BLaER1 treated with 17β-estradiol and CSF1 and Interleukin-3, amounts not matched to agents 10 nM and 100 nM (cell line): ENCODE data around the gene PTPN23.

ENCODE experiments used
- H3K27ac ChIP-seq, 11 experiments: shearing (Covaris generic); formaldehyde crosslinking; 2 replicates each; pipeline ENCODE4 v1.8.1; 2022
- H3K27me3 ChIP-seq, 11 experiments: shearing (Covaris generic); formaldehyde crosslinking; 2 replicates each; pipeline ENCODE4 v1.8.1; 2022
- H3K36me3 ChIP-seq, 11 experiments: shearing (Covaris generic); formaldehyde crosslinking; 2 replicates each; pipeline ENCODE4 v1.8.1; 2022
- H3K4me1 ChIP-seq, 10 experiments: shearing (Covaris generic); formaldehyde crosslinking; 2 replicates each; pipeline ENCODE4 v1.8.1; 2022
- H3K4me2 ChIP-seq, 11 experiments: shearing (Covaris generic); formaldehyde crosslinking; 2 replicates each; pipeline ENCODE4 v1.8.1; 2022
- H3K4me3 ChIP-seq, 10 experiments: shearing (Covaris generic); formaldehyde crosslinking; 2 replicates each; pipeline ENCODE4 v1.8.1; 2022
- H3K9ac ChIP-seq, 11 experiments: shearing (Covaris generic); formaldehyde crosslinking; 2 replicates each; pipeline ENCODE4 v1.8.1; 2022
- H3K9me3 ChIP-seq, 11 experiments: shearing (Covaris generic); formaldehyde crosslinking; replicated peaks in 1 of 11; 2 replicates each; pipeline ENCODE4 v1.8.1; 2022
- H4K20me1 ChIP-seq, 11 experiments: shearing (Covaris generic); formaldehyde crosslinking; 2 replicates each; pipeline ENCODE4 v1.8.1; 2022
- Cebpa-rat ChIP-seq, 11 experiments: shearing (Covaris generic); IDR thresholded peaks; 2 replicates each; pipeline ENCODE4 v1.8.1; 2022

The PTPN23 gene

DNA sequence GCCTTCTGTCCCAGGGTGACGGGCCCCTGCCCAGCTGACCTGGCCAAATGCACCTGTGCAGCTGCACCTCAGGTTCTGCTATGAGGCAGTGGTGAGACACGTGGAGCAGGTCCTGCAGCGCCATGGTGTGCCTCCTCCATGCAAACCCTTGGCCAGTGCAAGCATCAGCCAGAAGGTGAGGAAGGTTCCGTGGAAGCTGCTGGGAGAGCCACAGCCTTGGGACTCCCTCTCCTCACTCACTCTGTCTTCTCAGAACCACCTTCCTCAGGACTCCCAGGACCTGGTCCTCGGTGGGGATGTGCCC, 31.6 kb downstream of the PTPN23 start:
- H3K27me3 ChIP-seq, result no peaks in the 10 kb centered on the region
- H3K27ac ChIP-seq, result no peak overlapping the region
- no peaks in the 10 kb centered on the region for H3K9me3 ChIP-seq
- peaks cover 72 to 94% (median 79%) of the 10 kb centered on the region in 11 experiments for H3K36me3 ChIP-seq
- no peak overlapping the region for H3K4me3 ChIP-seq
- no peak overlapping the region for H3K4me2 ChIP-seq
- TF ChIP-seq Cebpa-rat (IDR thresholded peaks at IDR 0.05), result no peak
- H3K4me1 ChIP-seq, result peaks cover 17 to 46% (median 44%) of the 10 kb centered on the region in 10 experiments
- peaks cover 40 to 93% (median 81%) of the 10 kb centered on the region in 11 experiments; a peak in 21 of 22 replicates for H4K20me1 ChIP-seq
- no peak overlapping the region for H3K9ac ChIP-seq

DNA sequence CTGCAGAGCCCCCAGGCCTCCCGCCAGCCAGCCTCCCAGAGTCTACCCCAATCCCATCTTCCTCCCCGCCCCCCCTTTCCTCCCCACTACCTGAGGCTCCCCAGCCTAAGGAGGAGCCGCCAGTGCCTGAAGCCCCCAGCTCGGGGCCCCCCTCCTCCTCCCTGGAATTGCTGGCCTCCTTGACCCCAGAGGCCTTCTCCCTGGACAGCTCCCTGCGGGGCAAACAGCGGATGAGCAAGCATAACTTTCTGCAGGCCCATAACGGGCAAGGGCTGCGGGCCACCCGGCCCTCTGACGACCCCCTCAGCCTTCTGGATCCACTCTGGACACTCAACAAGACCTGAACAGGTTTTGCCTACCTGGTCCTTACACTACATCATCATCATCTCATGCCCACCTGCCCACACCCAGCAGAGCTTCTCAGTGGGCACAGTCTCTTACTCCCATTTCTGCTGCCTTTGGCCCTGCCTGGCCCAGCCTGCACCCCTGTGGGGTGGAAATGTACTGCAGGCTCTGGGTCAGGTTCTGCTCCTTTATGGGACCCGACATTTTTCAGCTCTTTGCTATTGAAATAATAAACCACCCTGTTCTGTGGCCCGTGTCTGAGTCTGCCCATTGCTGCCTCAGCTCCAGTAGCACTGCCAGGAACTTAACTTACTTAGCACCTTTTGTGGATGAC, 32.2 kb downstream of the PTPN23 start:
- Histone ChIP-seq H4K20me1 (peaks cover 40 to 90% (median 76%) of the 10 kb centered on the region in 11 experiments; a peak in 21 of 22 replicates), H3K4me2 (peak overlapping the region in 4 of 11 experiments; percentile 79 to 93 (median 89); a peak in 1 of 22 replicates), H3K27me3 (no peaks in the 10 kb centered on the region), H3K9me3 (no peaks in the 10 kb centered on the region), H3K27ac (no peak overlapping the region), H3K9ac (0 out of 22 replicates have a peak overlapping the region, but pooled peaks of 1 of the 11 experiments have one; percentile 11), H3K4me1 (peaks cover 17 to 49% (median 46%) of the 10 kb centered on the region in 10 experiments), H3K4me3 (no peak overlapping the region), H3K36me3 (peaks cover 67 to 90% (median 74%) of the 10 kb centered on the region in 11 experiments)
- no peak for TF ChIP-seq Cebpa-rat (IDR thresholded peaks at IDR 0.05)

DNA sequence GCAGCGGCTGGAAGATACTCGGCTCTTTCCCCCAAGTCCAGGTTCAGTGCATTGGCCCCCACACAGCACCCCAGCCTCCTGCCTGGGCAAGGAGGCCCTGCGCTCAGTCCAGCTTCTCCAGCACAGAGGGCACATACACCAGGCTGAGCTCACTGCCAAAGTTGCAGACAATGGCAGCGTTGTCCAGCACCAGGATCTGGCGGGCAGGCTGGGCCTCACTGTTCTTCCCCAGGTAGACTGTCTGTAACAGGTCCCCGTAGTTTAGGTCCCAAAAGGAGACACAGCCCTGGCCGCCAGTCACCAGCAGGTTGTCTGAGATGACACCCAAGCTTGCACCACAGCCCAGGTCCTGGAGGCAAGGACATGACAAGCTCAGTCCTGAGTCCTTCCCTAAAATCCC, 32.9 kb downstream of the PTPN23 start:
- no peak for TF ChIP-seq Cebpa-rat (IDR thresholded peaks at IDR 0.05)
- peaks cover 40 to 82% (median 70%) of the 10 kb centered on the region in 11 experiments; a peak in 21 of 22 replicates for H4K20me1 ChIP-seq
- no peaks in the 10 kb centered on the region for H3K9me3 ChIP-seq
- H3K4me1 ChIP-seq, result peaks cover 17 to 51% (median 47%) of the 10 kb centered on the region in 10 experiments
- no peaks in the 10 kb centered on the region for H3K27me3 ChIP-seq
- no peak overlapping the region for H3K4me3 ChIP-seq
- peak overlapping the region in 2 of 11 experiments; percentile 55 to 62; a peak in 3 of 22 replicates for H3K27ac ChIP-seq
- H3K9ac ChIP-seq, result peak overlapping the region in 5 of 11 experiments; percentile 14 to 47 (median 22); a peak in 6 of 22 replicates
- peaks cover 61 to 89% (median 73%) of the 10 kb centered on the region in 11 experiments for H3K36me3 ChIP-seq
- H3K4me2 ChIP-seq, result peak overlapping the region in 10 of 11 experiments; percentile 40 to 93 (median 75); a peak in 18 of 22 replicates

DNA sequence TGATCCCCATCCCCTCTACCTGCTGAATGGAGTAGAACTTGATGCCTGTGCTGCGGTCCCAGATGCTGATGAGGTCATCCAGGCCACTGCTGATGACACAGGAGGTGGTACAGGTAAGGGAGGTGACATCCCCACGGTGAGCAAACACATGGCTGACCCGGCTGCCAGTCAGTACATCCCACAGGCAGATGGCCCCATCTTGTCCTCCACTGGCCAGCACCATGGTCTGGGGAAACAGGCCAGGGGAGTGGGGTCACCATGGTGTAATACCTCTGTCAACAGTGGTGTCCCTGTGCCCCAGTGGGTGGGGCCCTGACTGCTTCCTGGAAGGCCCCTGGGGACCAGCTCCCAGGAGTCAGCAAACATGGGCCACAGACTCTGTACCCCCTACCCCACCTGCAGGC, 33.3 kb downstream of the PTPN23 start:
- H3K4me2 ChIP-seq, result peak overlapping the region in 10 of 11 experiments; percentile 40 to 93 (median 75); a peak in 19 of 22 replicates
- H3K36me3 ChIP-seq, result peaks cover 61 to 89% (median 73%) of the 10 kb centered on the region in 11 experiments
- H3K27me3 ChIP-seq, result no peaks in the 10 kb centered on the region
- H3K4me3 ChIP-seq, result peak overlapping the region in 3 of 10 experiments; percentile 12 to 21 (median 16); a peak in 1 of 20 replicates
- H4K20me1 ChIP-seq, result peaks cover 40 to 80% (median 67%) of the 10 kb centered on the region in 11 experiments; a peak in 21 of 22 replicates
- H3K4me1 ChIP-seq, result peaks cover 17 to 53% (median 47%) of the 10 kb centered on the region in 10 experiments
- no peaks in the 10 kb centered on the region for H3K9me3 ChIP-seq
- H3K27ac ChIP-seq, result peak overlapping the region in 7 of 11 experiments; percentile 7 to 62 (median 31); a peak in 9 of 22 replicates
- no peak for TF ChIP-seq Cebpa-rat (IDR thresholded peaks at IDR 0.05)
- H3K9ac ChIP-seq, result peak overlapping the region in 9 of 11 experiments; percentile 14 to 56 (median 31); a peak in 14 of 22 replicates

DNA sequence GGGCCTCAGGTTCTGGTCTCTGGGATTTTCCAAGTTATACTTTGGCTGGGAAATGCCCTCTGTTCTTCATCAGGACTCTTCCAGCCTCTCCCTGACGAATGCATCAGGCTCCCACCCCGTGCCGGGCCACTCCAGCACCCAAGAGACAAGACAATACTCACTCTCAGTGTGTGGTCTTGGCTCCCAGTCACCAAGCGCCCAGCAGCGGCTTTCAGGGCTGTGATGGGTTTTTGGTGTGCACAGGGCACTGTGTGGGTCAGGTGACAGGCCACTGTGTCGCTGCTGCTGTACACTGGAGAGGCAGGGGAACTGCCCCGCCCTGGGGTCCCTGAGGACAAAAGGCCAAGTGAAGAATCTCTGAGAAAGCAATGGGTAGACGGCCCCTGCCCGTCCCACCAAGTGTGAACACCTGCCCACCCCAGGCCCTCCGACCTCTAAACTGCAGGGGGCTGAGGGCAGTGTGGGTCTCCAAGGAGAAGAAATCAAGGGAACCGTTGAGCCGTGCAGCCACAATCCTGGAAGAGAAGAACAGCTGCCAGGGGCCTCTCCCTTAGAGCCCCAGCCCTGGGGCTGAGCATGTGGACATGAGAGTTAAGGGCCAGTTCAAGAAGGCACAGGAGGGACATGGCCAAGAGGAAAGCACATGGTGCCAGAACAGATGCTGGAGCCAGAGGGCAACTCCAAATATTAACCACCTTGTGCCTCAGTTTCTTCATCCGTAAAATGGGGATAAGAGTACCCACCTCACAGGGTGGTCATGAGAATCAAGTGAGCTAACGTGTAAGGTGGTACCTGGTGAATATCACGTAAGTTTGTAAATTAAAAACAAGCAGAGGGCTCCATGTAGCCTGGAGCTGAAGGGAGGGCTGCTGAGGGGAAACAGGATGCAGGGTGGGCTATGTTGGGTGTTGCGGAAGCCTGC, 34.1 kb downstream of the PTPN23 start:
- H3K9me3 ChIP-seq, result no peaks in the 10 kb centered on the region
- peak overlapping the region in 9 of 11 experiments; percentile 14 to 56 (median 31); a peak in 15 of 22 replicates for H3K9ac ChIP-seq
- peaks cover 61 to 89% (median 73%) of the 10 kb centered on the region in 11 experiments for H3K36me3 ChIP-seq
- H3K4me2 ChIP-seq, result peak overlapping the region; percentile 27 to 93 (median 71); a peak in 20 of 22 replicates
- peak overlapping the region in 8 of 11 experiments; percentile 7 to 62 (median 28); a peak in 10 of 22 replicates for H3K27ac ChIP-seq
- peaks cover 40 to 80% (median 66%) of the 10 kb centered on the region in 11 experiments; a peak in 21 of 22 replicates for H4K20me1 ChIP-seq
- no peaks in the 10 kb centered on the region for H3K27me3 ChIP-seq
- TF ChIP-seq Cebpa-rat (IDR thresholded peaks at IDR 0.05), result no peak
- H3K4me3 ChIP-seq, result peak overlapping the region in 2 of 10 experiments; percentile 12 to 16; a peak in 1 of 20 replicates
- H3K4me1 ChIP-seq, result peaks cover 17 to 53% (median 47%) of the 10 kb centered on the region in 10 experiments

DNA sequence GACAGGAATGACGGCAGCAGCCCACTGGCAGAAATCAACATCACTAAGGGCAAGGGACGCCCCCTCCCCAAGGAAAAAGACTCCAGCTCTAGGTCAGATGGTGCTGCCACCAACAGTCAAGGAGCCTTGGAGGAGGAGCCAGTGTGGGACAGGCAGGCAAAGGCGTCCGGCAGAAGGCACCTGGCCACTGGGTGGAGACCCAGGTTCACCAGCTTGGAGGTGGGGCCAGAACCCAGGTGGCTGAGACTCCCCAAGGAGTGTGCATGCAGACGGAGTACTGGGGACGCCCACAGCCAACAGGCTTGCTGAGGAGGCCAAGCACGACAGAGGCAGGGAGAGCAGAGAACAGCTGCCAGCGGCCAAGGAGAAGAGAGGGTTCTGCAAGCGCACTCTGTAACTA, 35.2 kb downstream of the PTPN23 start:
- no peak overlapping the region; a peak in 1 of 20 replicates for H3K4me3 ChIP-seq
- H3K27ac ChIP-seq, result peak overlapping the region in 7 of 11 experiments; percentile 17 to 62 (median 31); a peak in 9 of 22 replicates
- peaks cover 63 to 88% (median 74%) of the 10 kb centered on the region in 11 experiments for H3K36me3 ChIP-seq
- peak overlapping the region; percentile 27 to 93 (median 71); a peak in 21 of 22 replicates for H3K4me2 ChIP-seq
- no peak for TF ChIP-seq Cebpa-rat (IDR thresholded peaks at IDR 0.05)
- H3K9me3 ChIP-seq, result no peaks in the 10 kb centered on the region
- peaks cover 37 to 84% (median 67%) of the 10 kb centered on the region in 11 experiments; a peak in 21 of 22 replicates for H4K20me1 ChIP-seq
- H3K27me3 ChIP-seq, result no peaks in the 10 kb centered on the region
- peaks cover 17 to 59% (median 53%) of the 10 kb centered on the region in 10 experiments for H3K4me1 ChIP-seq
- peak overlapping the region in 7 of 11 experiments; percentile 10 to 47 (median 25); a peak in 4 of 22 replicates for H3K9ac ChIP-seq

DNA sequence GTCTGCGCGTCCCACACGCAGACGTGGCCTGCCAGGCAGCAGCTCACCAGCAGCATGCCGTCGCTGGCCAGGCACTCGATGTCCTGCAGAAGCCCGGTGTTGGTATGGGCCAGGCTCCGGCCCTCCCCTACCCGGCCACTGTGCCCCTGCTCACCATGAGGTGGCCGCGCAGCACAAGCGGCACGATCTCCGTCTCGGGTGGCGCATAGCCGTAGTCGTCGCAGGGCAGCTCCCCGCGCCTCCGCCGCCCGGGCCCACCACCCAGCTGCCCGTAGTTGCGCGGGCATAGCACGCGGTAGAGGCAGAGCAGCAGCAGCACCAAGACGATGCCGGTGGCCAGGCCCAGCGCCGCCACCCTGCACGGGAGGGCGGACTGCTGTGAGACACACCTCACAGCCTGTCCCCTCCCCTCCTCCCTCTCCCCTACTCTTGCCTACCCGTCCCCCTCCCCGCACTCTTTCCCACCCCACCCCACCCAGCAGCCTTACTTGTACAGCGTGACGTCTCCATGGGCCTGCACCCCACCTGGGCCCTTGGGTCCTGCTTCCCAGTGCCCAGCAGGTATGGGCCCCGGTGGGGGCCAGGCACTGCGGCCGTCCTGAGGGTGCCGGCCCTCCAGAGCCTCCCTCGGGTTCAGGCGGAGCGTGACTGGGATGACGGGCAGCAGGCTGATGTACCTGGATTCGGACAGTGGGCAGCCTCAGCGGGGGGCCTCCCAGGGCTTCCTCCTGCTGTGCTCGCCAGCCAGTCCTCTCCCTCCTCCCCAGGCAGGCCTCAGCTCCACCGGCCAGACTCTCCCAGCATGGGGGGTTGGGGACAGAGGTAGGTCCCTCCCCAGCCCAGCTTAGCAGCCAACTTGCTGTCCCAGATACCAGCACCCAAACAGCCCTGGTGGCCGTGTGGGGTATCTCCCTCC, 37.6 kb downstream of the PTPN23 start:
- Histone ChIP-seq H4K20me1 (peaks cover 20 to 60% (median 46%) of the 10 kb centered on the region in 11 experiments; a peak in 21 of 22 replicates), H3K9me3 (no peaks in the 10 kb centered on the region), H3K36me3 (peaks cover 42 to 84% (median 67%) of the 10 kb centered on the region in 11 experiments), H3K27ac (no peak overlapping the region), H3K4me2 (peak overlapping the region in 2 of 11 experiments; percentile 5 to 12; a peak in 1 of 22 replicates), H3K27me3 (no peaks in the 10 kb centered on the region), H3K9ac (0 out of 22 replicates have a peak overlapping the region, but pooled peaks of 1 of the 11 experiments have one; percentile 18), H3K4me3 (no peak overlapping the region), H3K4me1 (peaks cover 37 to 69% (median 61%) of the 10 kb centered on the region in 10 experiments)
- no peak for TF ChIP-seq Cebpa-rat (IDR thresholded peaks at IDR 0.05)
